ENCODE measurements around the gene C2CD2L. TPM values are rescaled to one million over a fixed set of nuclear protein-coding genes. Genes with fewer than 3 reads are reported as not detected.
A peak's percentile ranks its signal among the peaks of the same experiment; 100 is the strongest.
"Not testable (repeated sequence)": the region's sequence is repeated elsewhere in the genome, so short reads cannot be mapped to it uniquely, and the experiment has no call there.

C2CD2L gene
- polyA plus RNA-seq, 10 donors = 6.4 to 9.4 (median 7.1) TPM

DNA sequence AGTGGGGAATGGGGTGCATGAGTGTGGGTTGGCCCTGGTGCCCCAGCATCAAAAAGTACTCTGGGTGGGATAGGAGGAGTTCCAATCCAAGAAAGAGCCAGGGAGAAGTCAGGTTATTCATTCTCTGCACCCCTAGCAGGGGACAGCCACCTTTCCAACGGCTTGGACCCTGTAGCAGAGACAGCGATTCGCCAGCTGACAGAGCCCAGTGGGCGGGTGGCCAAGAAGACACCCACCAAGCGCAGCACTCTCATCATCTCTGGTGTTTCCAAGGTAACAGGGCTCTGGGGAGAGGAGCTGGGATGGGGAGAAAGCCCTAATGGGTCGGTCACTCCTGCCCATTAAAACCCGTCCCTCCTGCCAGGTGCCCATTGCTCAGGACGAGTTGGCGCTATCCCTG, 6.6 kb downstream of the C2CD2L start:
- DNase-seq = no peak

- no peak for DNase-seq
Observed at GRCh38 chr11:119114351-119114750, 7.2 kb downstream of the C2CD2L start.

DNA sequence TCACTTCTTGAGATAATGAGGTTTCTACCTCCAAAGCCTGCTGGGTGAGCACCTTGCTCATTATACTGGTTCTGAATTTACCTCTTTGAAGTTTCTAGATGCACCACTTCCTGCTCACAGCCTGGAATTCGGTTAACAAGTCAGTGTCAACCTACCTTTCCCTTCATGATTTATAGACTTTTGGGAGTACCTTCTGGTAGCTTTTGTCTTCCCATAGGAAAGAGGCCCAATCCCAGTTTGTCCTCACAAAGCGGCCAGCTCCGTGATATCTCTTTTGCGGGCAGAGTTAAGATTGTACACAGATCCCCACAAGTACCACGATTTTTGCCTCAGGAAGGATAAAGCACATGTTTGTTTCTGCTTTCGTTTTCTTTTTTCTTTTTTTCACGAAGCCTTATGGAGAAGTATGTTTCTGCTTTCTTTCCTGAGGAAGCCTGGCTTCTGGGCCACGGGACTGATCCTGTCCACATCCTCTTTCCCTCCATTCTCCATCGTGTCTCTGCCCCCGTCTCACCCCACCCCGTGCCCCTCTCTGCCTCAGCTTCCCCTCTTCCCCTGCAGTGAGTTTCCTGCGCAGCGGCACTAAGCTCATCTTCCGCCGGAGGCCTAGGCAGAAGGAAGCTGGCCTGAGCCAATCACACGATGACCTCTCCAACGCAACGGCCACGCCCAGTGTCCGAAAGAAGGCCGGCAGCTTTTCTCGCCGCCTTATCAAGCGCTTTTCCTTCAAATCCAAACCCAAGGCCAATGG, 8.5 kb downstream of the C2CD2L start:
- peak in 1 of 3 donors; percentile 35 for DNase-seq

- no peak for DNase-seq
Observed at GRCh38 chr11:119116235-119116594, 9.1 kb downstream of the C2CD2L start.

- no peak for DNase-seq
Observed at GRCh38 chr11:119116601-119117000, 9.5 kb downstream of the C2CD2L start.

- no peak for DNase-seq
Observed at GRCh38 chr11:119117004-119117706, 10.0 kb downstream of the C2CD2L start.

- DNase-seq = no peak
Observed at GRCh38 chr11:119118227-119118626, 11.1 kb downstream of the C2CD2L start.

- DNase-seq = no peak
Observed at GRCh38 chr11:119118946-119119345, 11.8 kb downstream of the C2CD2L start.

GRCh38 chr11:119120639-119121007, 13.5 kb downstream of the C2CD2L start:
- DNase-seq = no peak

- DNase-seq = peak; percentile 99
Observed at GRCh38 chr11:119121008-119121810, 14.1 kb downstream of the C2CD2L start, which contains the start of gene HINFP. Gene HINFP, plus strand, starts transcription at chr11:119121580. Its CDS starts 5,365 bp downstream, at chr11:119126945.

DNA sequence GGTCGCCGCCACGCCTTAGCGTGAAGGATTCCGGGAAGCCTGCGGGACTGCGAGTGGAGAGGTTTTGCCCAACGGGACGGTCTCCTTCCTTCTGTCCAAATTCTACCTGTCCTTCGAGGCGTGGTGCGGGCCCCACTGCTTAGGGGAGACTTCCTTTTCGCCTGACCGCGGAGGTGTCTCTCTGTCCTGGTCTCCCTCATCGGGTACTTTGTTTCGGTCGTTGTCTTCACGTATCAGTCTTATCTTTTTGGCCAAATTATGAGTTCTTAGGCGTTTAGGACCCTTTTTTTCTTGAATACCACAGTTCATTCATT, 14.6 kb downstream of the C2CD2L start:
- DNase-seq = no peak

GRCh38 chr11:119125821-119126220, 18.7 kb downstream of the C2CD2L start:
- no peak for DNase-seq

DNA sequence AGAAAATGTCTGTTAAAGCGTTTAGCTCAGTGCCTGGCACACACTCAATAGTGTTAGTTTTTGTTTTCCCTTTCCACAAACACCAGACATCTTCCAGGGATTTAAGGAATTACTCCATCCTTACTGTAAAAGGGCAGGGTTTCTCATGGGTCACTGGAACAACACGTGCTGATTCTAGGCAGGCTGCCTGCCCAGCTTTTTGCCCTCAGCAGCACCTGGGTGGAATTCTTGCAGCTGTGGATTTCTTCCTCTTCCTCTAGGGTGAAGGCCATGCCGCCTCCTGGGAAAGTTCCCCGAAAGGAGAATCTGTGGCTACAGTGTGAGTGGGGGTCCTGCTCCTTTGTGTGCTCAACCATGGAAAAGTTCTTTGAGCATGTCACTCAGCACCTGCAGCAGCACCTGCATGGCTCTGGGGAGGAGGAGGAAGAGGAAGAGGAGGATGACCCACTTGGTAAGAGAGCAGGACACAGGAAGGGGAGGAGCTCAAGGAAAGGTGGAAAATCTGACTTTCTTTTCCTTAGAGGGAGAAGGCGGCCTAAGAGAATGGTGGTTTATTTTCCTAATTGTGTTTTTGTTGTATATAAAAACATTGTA, 19.6 kb downstream of the C2CD2L start:
- no peak for DNase-seq

GRCh38 chr11:119130662-119131061, 23.5 kb downstream of the C2CD2L start:
- no peak for DNase-seq

GRCh38 chr11:119134389-119134978, 27.3 kb downstream of the C2CD2L start:
- DNase-seq = no peak

DNA sequence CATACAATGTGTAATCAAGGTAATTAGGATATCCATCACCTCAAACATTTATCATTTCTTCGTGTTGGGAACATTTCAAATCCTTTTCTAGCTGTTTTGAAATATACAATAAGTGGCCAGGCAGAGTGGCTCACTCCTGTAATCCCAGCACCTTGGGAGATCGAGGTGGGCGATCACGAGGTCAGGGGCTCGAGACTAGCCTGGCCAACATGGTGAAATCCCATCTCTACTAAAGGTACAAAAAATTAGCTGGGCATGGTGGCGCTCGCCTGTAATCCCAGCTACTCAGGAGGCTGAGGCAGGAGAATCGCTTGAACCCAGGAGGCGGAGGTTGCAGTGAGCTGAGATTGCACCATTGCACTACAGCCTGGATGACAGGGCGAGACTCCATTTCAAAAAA, 32.1 kb downstream of the C2CD2L start:
- not testable (repeated sequence) for DNase-seq

GRCh38 chr11:119144825-119145486, 37.8 kb downstream of the C2CD2L start:
- peak; percentile 28 to 71 (median 49) for DNase-seq

- DNase-seq = no peak
Observed at GRCh38 chr11:119145551-119145950, 38.4 kb downstream of the C2CD2L start.

DNA sequence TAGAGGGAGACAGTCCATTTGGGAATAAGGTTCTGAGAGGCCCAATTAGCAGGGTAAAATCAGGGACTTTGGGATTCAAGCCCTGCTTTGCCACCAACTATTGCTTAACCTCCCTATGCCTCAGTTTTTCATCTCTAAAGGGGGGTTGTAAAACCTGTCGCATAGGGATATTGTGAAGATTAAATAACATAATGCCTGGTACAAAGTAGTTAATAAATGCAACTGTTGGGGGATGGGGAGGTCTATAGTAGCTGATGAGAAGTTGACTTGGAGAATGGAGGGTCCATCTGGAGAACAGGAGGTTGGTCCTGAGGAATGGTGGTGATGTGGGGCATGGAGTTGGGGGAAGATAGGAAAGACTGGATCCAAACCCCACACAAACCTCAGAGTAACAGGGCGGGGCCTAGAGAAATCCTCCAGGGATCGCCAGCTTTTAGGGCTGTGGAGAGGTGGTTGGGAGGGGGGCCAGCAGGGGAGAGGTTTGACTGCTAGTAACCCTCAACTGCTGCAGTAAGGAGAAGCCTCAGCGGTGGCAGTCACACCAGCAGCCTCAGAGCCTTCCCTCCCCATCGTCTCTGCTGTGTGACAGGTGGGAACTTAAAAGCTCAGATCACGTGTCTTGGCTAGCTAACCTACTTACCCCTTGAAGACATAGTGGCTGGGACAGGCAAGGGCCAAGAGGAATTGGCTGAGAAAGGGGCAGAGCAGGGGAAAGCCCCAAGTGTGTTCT, 40.6 kb downstream of the C2CD2L start:
- no peak for DNase-seq

DNA sequence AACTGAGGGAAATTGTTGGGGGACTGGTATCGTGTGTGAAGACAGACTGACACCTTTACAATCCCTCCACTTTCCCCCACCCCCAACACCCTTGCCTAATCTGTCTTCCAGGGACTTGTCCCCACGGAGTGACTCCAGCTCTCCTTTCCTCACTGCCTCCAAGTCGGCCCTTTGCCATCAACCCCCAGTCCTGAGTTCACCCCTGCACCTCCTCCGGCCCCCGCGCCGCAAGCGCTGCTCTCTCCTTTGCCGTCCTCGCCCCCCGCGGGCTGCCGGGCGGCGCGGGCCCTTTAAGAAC, 41.5 kb downstream of the C2CD2L start:
- DNase-seq = no peak
